Trophoblast cell (in vitro differentiated cells and primary cell): ENCODE data around the gene KISS1R.

Experiments used
- DNase-seq, 2 donors: peaks; one replicate each; pipeline ENCODE4 v3.0.0-alpha.2; 2016
- H2AFZ ChIP-seq: 2 replicates; pipeline ENCODE4 v1.6.1; 2013; ENCODE audit warnings: low read length, moderate library complexity, mild to moderate bottlenecking; ENCODE audit not compliant: insufficient read depth, poor library complexity
- H2AK5ac ChIP-seq: 2 replicates; pipeline ENCODE4 v1.6.1; 2013; ENCODE audit warnings: mild to moderate bottlenecking, low read length
- H2BK120ac ChIP-seq: 2 replicates; pipeline ENCODE4 v1.6.1; 2013; ENCODE audit warnings: low read length, mild to moderate bottlenecking, moderate library complexity; ENCODE audit not compliant: insufficient read depth, poor library complexity
- H2BK12ac ChIP-seq: 2 replicates; pipeline ENCODE4 v1.6.1; 2013; ENCODE audit warnings: mild to moderate bottlenecking, low read length, moderate library complexity
- H2BK5ac ChIP-seq: 2 replicates; pipeline ENCODE4 v1.6.1; 2013; ENCODE audit warnings: low read length, low read depth, moderate library complexity, mild to moderate bottlenecking; ENCODE audit not compliant: poor library complexity
- H3K14ac ChIP-seq: 2 replicates; pipeline ENCODE4 v1.6.1; 2013; ENCODE audit warnings: mild to moderate bottlenecking, low read length
- H3K18ac ChIP-seq: 2 replicates; pipeline ENCODE4 v1.6.1; 2013; ENCODE audit warnings: mild to moderate bottlenecking, low read length
- H3K23ac ChIP-seq: 2 replicates; pipeline ENCODE4 v1.6.1; 2013; ENCODE audit warnings: low read length
- H3K27ac ChIP-seq: 2 replicates; pipeline ENCODE4 v1.5.1; 2013; ENCODE audit warnings: low read depth, mild to moderate bottlenecking, inconsistent platforms, low read length, moderate library complexity
- H3K27me3 ChIP-seq: 2 replicates; pipeline ENCODE4 v1.6.1; 2013; ENCODE audit warnings: inconsistent platforms, mild to moderate bottlenecking, low read length, moderate library complexity; ENCODE audit not compliant: insufficient read depth
- H3K36me3 ChIP-seq, 2 experiments: 1 replicate in 1 of 2; 2 replicates in 1 of 2; pipeline ENCODE4 v1.6.1; 2013; ENCODE audit warnings: low read length in 2 of 2, mild to moderate bottlenecking in 2 of 2, moderate library complexity in 1 of 2; ENCODE audit not compliant: insufficient read depth in 2 of 2, control insufficient read depth in 1 of 2
- H3K4ac ChIP-seq: 2 replicates; pipeline ENCODE4 v1.6.1; 2013; ENCODE audit warnings: low read depth, mild to moderate bottlenecking, low read length, moderate library complexity
- H3K4me1 ChIP-seq, 2 experiments: 1 replicate in 1 of 2; 2 replicates in 1 of 2; pipeline ENCODE4 v1.6.1; 2013; ENCODE audit warnings: low read length in 2 of 2, mild to moderate bottlenecking in 2 of 2, moderate library complexity in 1 of 2; ENCODE audit not compliant: insufficient read depth in 2 of 2, control insufficient read depth in 1 of 2
- H3K4me2 ChIP-seq: 2 replicates; pipeline ENCODE4 v1.6.1; 2013; ENCODE audit warnings: inconsistent platforms, mild to moderate bottlenecking, low read length, moderate library complexity
- H3K4me3 ChIP-seq: 2 replicates; pipeline ENCODE4 v1.5.1; 2013; ENCODE audit warnings: mild to moderate bottlenecking, low read depth, low read length, inconsistent platforms
- H3K79me1 ChIP-seq: one replicate; pipeline ENCODE4 v1.6.1; 2013; ENCODE audit warnings: low read length
- H3K79me2 ChIP-seq: 2 replicates; pipeline ENCODE4 v1.6.1; 2013; ENCODE audit warnings: low read length, mild to moderate bottlenecking; ENCODE audit not compliant: control insufficient read depth, insufficient read depth, poor library complexity
- H3K9ac ChIP-seq: 2 replicates; pipeline ENCODE4 v1.6.1; 2013; ENCODE audit warnings: mild to moderate bottlenecking, low read length
- H3K9me3 ChIP-seq: 2 replicates; pipeline ENCODE4 v1.6.1; 2013; ENCODE audit warnings: low read depth, mild to moderate bottlenecking, control low read depth, inconsistent platforms, low read length; ENCODE audit not compliant: insufficient read depth
- H4K12ac ChIP-seq: 2 replicates; pipeline ENCODE4 v1.6.1; 2013; ENCODE audit warnings: low read depth, mild to moderate bottlenecking, low read length, moderate library complexity
- H4K8ac ChIP-seq: 2 replicates; pipeline ENCODE4 v1.6.1; 2013; ENCODE audit warnings: low read depth, mild to moderate bottlenecking, low read length, moderate library complexity
- H4K91ac ChIP-seq: one replicate; pipeline ENCODE4 v1.6.1; 2013; ENCODE audit warnings: low read depth, mild to moderate bottlenecking, low read length, moderate library complexity
- WGBS: extraction: QIAGEN DNeasy Blood & Tissue Kit; methylation state at CpG from one replicate; pipeline ENCODE4 v1.1.7; 2013; ENCODE audit warnings: missing lambda C conversion rate; ENCODE audit not compliant: insufficient read length, insufficient coverage; ENCODE audit errors: extremely low coverage; 5-methylcytosine and 5-hydroxymethylcytosine counted together

Gene KISS1R

DNA sequence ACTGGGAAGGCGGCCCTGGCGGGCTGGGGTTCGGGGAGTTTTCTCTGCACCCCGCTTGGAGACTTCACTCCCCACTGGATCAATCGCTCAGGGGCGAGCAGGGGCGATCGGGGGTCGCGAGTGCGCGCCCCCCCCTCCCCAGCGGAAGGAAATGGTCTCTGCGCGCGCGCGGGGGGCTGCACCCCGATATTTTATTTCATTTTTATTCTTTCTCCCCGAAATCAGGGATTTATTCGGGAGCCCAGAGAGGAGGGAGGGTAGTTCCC is 9.1 kb downstream of the KISS1R start:
- peak overlapping the region; percentile 97 for H2AK5ac ChIP-seq
- peak overlapping the region; percentile 60 for H2AFZ ChIP-seq
- H4K8ac ChIP-seq = peak overlapping the region; percentile 94
- peaks cover under 1% of the 10 kb centered on the region for H3K27me3 ChIP-seq
- peaks cover 24 to 32% of the 10 kb centered on the region in 2 experiments for H3K4me1 ChIP-seq
- H3K79me2 ChIP-seq = peaks cover 38% of the 10 kb centered on the region
- peak overlapping the region; percentile 87 for H3K4me2 ChIP-seq
- peaks cover 2% of the 10 kb centered on the region for H3K9me3 ChIP-seq
- peak overlapping the region; percentile 100 for H3K9ac ChIP-seq
- peak overlapping the region; percentile 100 for H3K4ac ChIP-seq
- DNase-seq = no peak
- peak overlapping the region; percentile 100 for H4K91ac ChIP-seq
- H3K18ac ChIP-seq = peak overlapping the region; percentile 98
- H4K12ac ChIP-seq = peak overlapping the region; percentile 95
- peak overlapping the region; percentile 98 for H3K27ac ChIP-seq
- peaks cover 53% of the 10 kb centered on the region for H3K79me1 ChIP-seq
- H2BK12ac ChIP-seq = peak overlapping the region; percentile 61
- peak overlapping the region; percentile 100 for H2BK120ac ChIP-seq
- peak overlapping the region; percentile 100 for H3K14ac ChIP-seq
- WGBS = no CpG with 5 or more reads among the region's 21 CpGs
- peak overlapping the region; percentile 98 for H3K4me3 ChIP-seq
- H3K36me3 ChIP-seq = peaks cover 24 to 26% of the 10 kb centered on the region in 2 experiments
- H2BK5ac ChIP-seq = peak overlapping the region; percentile 100
- H3K23ac ChIP-seq = no peak overlapping the region

DNA sequence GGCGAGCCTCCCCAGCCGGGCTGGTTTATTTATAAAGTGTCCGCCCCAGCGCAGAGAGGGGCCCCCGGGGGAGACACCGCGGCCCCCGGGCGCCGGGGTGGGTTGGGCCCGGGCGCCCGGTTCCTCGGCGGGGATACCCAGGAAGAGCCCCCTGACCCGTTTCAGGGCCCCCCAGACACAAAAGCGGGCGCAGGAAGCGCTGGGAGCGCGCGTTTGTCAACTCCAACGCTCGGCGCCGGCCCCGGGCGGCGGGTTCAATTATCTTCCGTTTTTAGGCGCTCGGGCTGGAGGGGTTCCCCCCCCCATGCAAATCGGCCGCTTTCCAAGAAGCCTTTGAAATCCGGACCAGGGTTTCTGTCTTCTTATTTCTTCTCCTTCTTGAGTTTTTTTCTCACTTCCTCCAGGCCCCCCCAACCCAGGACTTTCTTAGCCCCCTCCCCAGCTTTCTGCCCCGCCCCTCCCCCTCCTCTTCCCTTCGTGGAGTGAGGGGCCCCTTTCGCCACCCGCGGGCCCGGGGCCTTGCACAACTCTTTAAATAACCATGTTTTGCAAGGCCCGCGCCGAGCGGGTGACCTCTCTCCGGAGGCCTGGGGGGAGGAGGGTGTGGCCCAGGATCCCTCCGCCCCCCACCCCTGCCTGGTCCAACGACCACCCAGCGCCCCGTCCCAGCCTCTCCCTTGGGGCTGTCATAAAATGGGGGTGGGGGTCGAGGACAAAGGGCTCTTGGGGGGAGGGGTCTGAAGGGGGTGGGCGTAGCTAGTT is 9.6 kb downstream of the KISS1R start:
- H3K14ac ChIP-seq = peak overlapping the region; percentile 100
- H4K8ac ChIP-seq = peak overlapping the region; percentile 94
- H3K4me3 ChIP-seq = peak overlapping the region; percentile 98
- peak overlapping the region; percentile 95 for H4K12ac ChIP-seq
- H2BK120ac ChIP-seq = peak overlapping the region; percentile 100
- H3K4me2 ChIP-seq = peak overlapping the region; percentile 87
- peaks cover 39% of the 10 kb centered on the region for H3K79me2 ChIP-seq
- H3K23ac ChIP-seq = no peak overlapping the region
- peak overlapping the region; percentile 98 for H3K18ac ChIP-seq
- no peaks in the 10 kb centered on the region for H3K27me3 ChIP-seq
- H3K27ac ChIP-seq = peak overlapping the region; percentile 98
- H3K9ac ChIP-seq = peak overlapping the region; percentile 100
- peaks cover 25 to 33% of the 10 kb centered on the region in 2 experiments for H3K4me1 ChIP-seq
- H2BK12ac ChIP-seq = peak overlapping the region; percentile 47
- WGBS = no CpG with 5 or more reads among the region's 52 CpGs
- H2AK5ac ChIP-seq = peak overlapping the region; percentile 97
- peaks cover 26 to 30% of the 10 kb centered on the region in 2 experiments for H3K36me3 ChIP-seq
- peak overlapping the region; percentile 100 for H4K91ac ChIP-seq
- no peak overlapping the region for H2AFZ ChIP-seq
- H3K79me1 ChIP-seq = peaks cover 54% of the 10 kb centered on the region
- peak overlapping the region; percentile 100 for H2BK5ac ChIP-seq
- H3K4ac ChIP-seq = peak overlapping the region; percentile 100
- H3K9me3 ChIP-seq = peaks cover 2% of the 10 kb centered on the region
- DNase-seq = peak; percentile 70 to 89

DNA sequence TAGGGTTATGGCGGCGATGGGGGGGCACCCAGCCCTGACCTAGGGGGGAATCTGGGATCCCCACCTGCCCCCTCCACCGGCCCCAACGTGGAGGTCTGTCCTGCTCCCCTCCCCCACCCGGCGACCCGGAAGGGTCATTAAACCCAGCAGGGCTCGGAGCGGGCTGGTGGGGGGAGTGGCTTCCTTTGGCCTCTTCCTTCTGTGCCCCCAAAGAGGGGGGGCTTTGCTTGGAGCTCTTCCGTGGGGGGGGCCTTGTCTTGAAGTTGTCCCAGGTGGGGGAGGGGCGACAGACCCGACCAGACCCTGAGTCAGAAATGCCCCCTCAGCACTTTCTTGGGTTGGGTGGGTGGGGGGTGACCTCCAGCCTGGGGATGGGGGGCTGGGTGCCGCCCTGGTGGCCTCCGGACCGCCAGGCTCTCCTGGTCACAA is 10.2 kb downstream of the KISS1R start:
- H3K79me2 ChIP-seq = peaks cover 44% of the 10 kb centered on the region
- peak overlapping the region; percentile 91 for H3K9ac ChIP-seq
- H2BK12ac ChIP-seq = peak overlapping the region; percentile 21
- H4K91ac ChIP-seq = peak overlapping the region; percentile 85
- peak overlapping the region; percentile 77 for H2AK5ac ChIP-seq
- H2BK120ac ChIP-seq = peak overlapping the region; percentile 97
- H3K23ac ChIP-seq = no peak overlapping the region
- WGBS = no CpG with 5 or more reads among the region's 15 CpGs
- H4K8ac ChIP-seq = peak overlapping the region; percentile 87
- H4K12ac ChIP-seq = peak overlapping the region; percentile 56
- peak overlapping the region; percentile 100 for H2BK5ac ChIP-seq
- peak in 1 of 2 donors; percentile 52 for DNase-seq
- peaks cover 32 to 36% of the 10 kb centered on the region in 2 experiments for H3K36me3 ChIP-seq
- H3K27me3 ChIP-seq = no peaks in the 10 kb centered on the region
- H3K79me1 ChIP-seq = peaks cover 59% of the 10 kb centered on the region
- no peak overlapping the region for H2AFZ ChIP-seq
- peak overlapping the region; percentile 87 for H3K4me2 ChIP-seq
- H3K4me1 ChIP-seq = peaks cover 31 to 38% of the 10 kb centered on the region in 2 experiments
- H3K9me3 ChIP-seq = peaks cover 2% of the 10 kb centered on the region
- H3K18ac ChIP-seq = peak overlapping the region; percentile 89
- H3K14ac ChIP-seq = peak overlapping the region; percentile 95
- H3K27ac ChIP-seq = peak overlapping the region; percentile 98
- peak overlapping the region; percentile 98 for H3K4me3 ChIP-seq
- peak overlapping the region; percentile 99 for H3K4ac ChIP-seq

DNA sequence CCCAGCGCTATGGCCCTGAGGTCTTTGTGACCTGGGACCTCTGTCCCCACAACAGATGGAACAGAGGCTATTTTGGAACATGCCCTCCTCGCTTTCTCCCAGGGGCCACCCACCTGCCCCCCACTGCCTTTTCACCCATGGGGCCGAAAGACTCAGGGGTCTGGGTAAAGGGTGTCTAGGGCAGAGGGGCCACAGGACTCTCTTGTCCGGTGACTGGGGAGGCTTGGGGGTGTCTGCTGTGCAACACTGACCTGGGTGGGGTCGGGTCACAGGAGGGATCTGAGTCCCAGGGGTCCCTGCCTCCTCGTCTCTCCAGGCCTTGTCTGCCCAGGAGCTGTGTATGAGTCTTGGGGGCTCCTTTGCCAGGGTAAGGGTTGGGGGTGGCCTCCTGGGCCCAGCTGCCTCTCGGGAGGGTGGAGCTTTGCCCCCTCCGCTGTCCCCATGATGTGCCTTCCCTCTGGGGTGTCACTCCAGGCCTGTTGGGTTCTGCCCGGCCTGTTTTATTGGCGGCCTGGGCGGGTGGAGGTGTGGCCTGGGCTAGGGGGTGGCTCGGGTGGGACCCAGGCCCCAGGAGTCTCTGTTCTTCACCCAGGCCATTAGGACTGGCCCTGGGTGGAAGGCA is 10.8 kb downstream of the KISS1R start:
- Histone ChIP-seq H4K91ac (peak overlapping the region; percentile 85), H4K12ac (peak overlapping the region; percentile 49), H3K23ac (no peak overlapping the region), H3K4me3 (peak overlapping the region; percentile 98), H2AK5ac (peak overlapping the region; percentile 77), H3K18ac (peak overlapping the region; percentile 89), H3K14ac (peak overlapping the region; percentile 95), H2BK5ac (peak overlapping the region; percentile 100), H2AFZ (peak overlapping the region; percentile 5), H2BK120ac (peak overlapping the region; percentile 97), H2BK12ac (peak overlapping the region; percentile 21), H3K4me1 (peaks cover 36 to 42% of the 10 kb centered on the region in 2 experiments), H3K4ac (peak overlapping the region; percentile 99), H3K27ac (peak overlapping the region; percentile 98), H3K9me3 (peaks cover 2% of the 10 kb centered on the region), H3K4me2 (peak overlapping the region; percentile 87), H4K8ac (peak overlapping the region; percentile 76), H3K9ac (peak overlapping the region; percentile 91), H3K36me3 (peaks cover 38 to 41% of the 10 kb centered on the region in 2 experiments), H3K27me3 (no peaks in the 10 kb centered on the region), H3K79me1 (peaks cover 63% of the 10 kb centered on the region), H3K79me2 (peaks cover 49% of the 10 kb centered on the region)
- peak; percentile 63 to 66 for DNase-seq
- WGBS = no CpG with 5 or more reads among the region's 12 CpGs
